Measurements from ENCODE around the gene BCAT1. TPM values are rescaled to one million over a fixed set of nuclear protein-coding genes. Genes with fewer than 3 reads are reported as not detected.
"Not testable (repeated sequence)": the region's sequence is repeated elsewhere in the genome, so short reads cannot be mapped to it uniquely, and the experiment has no call there.

Gene BCAT1
- polyA plus RNA-seq, 2 donors = 0.38 to 1.0 TPM

- WGBS, 2 donors = 97 to 100% methylated on average over 2 of the region's 2 CpGs
- Histone ChIP-seq H3K27me3 (ENCODE audit: control insufficient read depth in 1 of 2, insufficient read depth in 2 of 2, low read length in 2 of 2) (no peaks in the 10 kb centered on the region), H3K36me3 (ENCODE audit: control insufficient read depth in 2 of 2, insufficient read depth in 2 of 2, low read length in 1 of 2) (no peaks in the 10 kb centered on the region), H3K4me3 (ENCODE audit: low read depth in 1 of 2, low read length in 2 of 2) (no peak overlapping the region), H3K9me3 (ENCODE audit: control insufficient read depth in 2 of 2, insufficient read depth in 1 of 2, low read depth in 1 of 2, low read length in 1 of 2) (no peaks in the 10 kb centered on the region), H3K4me1 (ENCODE audit: control insufficient read depth in 2 of 2, insufficient read depth in 2 of 2, low read length in 1 of 2) (no peaks in the 10 kb centered on the region), H3K27ac (ENCODE audit: low read depth in 2 of 2, low read length in 1 of 2) (no peak overlapping the region)
Measured at GRCh38 chr12:24853094-24853493, 95.8 kb downstream of the BCAT1 start.

GRCh38 chr12:24852420-24852819 is 96.5 kb downstream of the BCAT1 start:
- no peaks in the 10 kb centered on the region for H3K36me3 ChIP-seq (ENCODE audit: control insufficient read depth in 2 of 2, insufficient read depth in 2 of 2, low read length in 1 of 2)
- H3K4me3 ChIP-seq (ENCODE audit: low read depth in 1 of 2, low read length in 2 of 2) = no peak overlapping the region
- no peaks in the 10 kb centered on the region for H3K4me1 ChIP-seq (ENCODE audit: control insufficient read depth in 2 of 2, insufficient read depth in 2 of 2, low read length in 1 of 2)
- WGBS, 2 donors = 44 to 45% methylated on average over 1 of the region's 1 CpG
- H3K27me3 ChIP-seq (ENCODE audit: control insufficient read depth in 1 of 2, insufficient read depth in 2 of 2, low read length in 2 of 2) = no peaks in the 10 kb centered on the region
- no peaks in the 10 kb centered on the region for H3K9me3 ChIP-seq (ENCODE audit: control insufficient read depth in 2 of 2, insufficient read depth in 1 of 2, low read depth in 1 of 2, low read length in 1 of 2)
- H3K27ac ChIP-seq (ENCODE audit: low read depth in 2 of 2, low read length in 1 of 2) = no peak overlapping the region

- not testable (repeated sequence) for H3K4me3 ChIP-seq (ENCODE audit: low read depth in 1 of 2, low read length in 2 of 2); H3K4me1 ChIP-seq (ENCODE audit: control insufficient read depth in 2 of 2, insufficient read depth in 2 of 2, low read length in 1 of 2); H3K27me3 ChIP-seq (ENCODE audit: control insufficient read depth in 1 of 2, insufficient read depth in 2 of 2, low read length in 2 of 2); H3K9me3 ChIP-seq (ENCODE audit: control insufficient read depth in 2 of 2, insufficient read depth in 1 of 2, low read depth in 1 of 2, low read length in 1 of 2); H3K27ac ChIP-seq (ENCODE audit: low read depth in 2 of 2, low read length in 1 of 2); H3K36me3 ChIP-seq (ENCODE audit: control insufficient read depth in 2 of 2, insufficient read depth in 2 of 2, low read length in 1 of 2)
- WGBS, 2 donors = 36 to 51% methylated on average over 2 of the region's 2 CpGs
Measured at GRCh38 chr12:24851883-24852282, 97.0 kb downstream of the BCAT1 start.

GRCh38 chr12:24851341-24851740 is 97.6 kb downstream of the BCAT1 start:
- 77 to 85% methylated on average over 3 of the region's 3 CpGs for WGBS, 2 donors
- Histone ChIP-seq H3K27me3 (ENCODE audit: control insufficient read depth in 1 of 2, insufficient read depth in 2 of 2, low read length in 2 of 2) (no peaks in the 10 kb centered on the region), H3K4me3 (ENCODE audit: low read depth in 1 of 2, low read length in 2 of 2) (no peak overlapping the region), H3K36me3 (ENCODE audit: control insufficient read depth in 2 of 2, insufficient read depth in 2 of 2, low read length in 1 of 2) (no peaks in the 10 kb centered on the region), H3K4me1 (ENCODE audit: control insufficient read depth in 2 of 2, insufficient read depth in 2 of 2, low read length in 1 of 2) (no peaks in the 10 kb centered on the region), H3K9me3 (ENCODE audit: control insufficient read depth in 2 of 2, insufficient read depth in 1 of 2, low read depth in 1 of 2, low read length in 1 of 2) (no peaks in the 10 kb centered on the region), H3K27ac (ENCODE audit: low read depth in 2 of 2, low read length in 1 of 2) (no peak overlapping the region)

- Histone ChIP-seq H3K9me3 (ENCODE audit: control insufficient read depth in 2 of 2, insufficient read depth in 1 of 2, low read depth in 1 of 2, low read length in 1 of 2) (no peaks in the 10 kb centered on the region), H3K27me3 (ENCODE audit: control insufficient read depth in 1 of 2, insufficient read depth in 2 of 2, low read length in 2 of 2) (no peaks in the 10 kb centered on the region), H3K4me3 (ENCODE audit: low read depth in 1 of 2, low read length in 2 of 2) (no peak overlapping the region), H3K27ac (ENCODE audit: low read depth in 2 of 2, low read length in 1 of 2) (no peak overlapping the region), H3K36me3 (ENCODE audit: control insufficient read depth in 2 of 2, insufficient read depth in 2 of 2, low read length in 1 of 2) (no peaks in the 10 kb centered on the region), H3K4me1 (ENCODE audit: control insufficient read depth in 2 of 2, insufficient read depth in 2 of 2, low read length in 1 of 2) (no peaks in the 10 kb centered on the region)
- WGBS, 2 donors = 66 to 73% methylated on average over 3 of the region's 3 CpGs
Measured at GRCh38 chr12:24850496-24850895, 98.4 kb downstream of the BCAT1 start.

- no peaks in the 10 kb centered on the region for H3K27me3 ChIP-seq (ENCODE audit: control insufficient read depth in 1 of 2, insufficient read depth in 2 of 2, low read length in 2 of 2)
- no peak overlapping the region for H3K4me3 ChIP-seq (ENCODE audit: low read depth in 1 of 2, low read length in 2 of 2)
- H3K36me3 ChIP-seq (ENCODE audit: control insufficient read depth in 2 of 2, insufficient read depth in 2 of 2, low read length in 1 of 2) = no peaks in the 10 kb centered on the region
- 67 to 79% methylated on average over 8 of the region's 8 CpGs for WGBS, 2 donors
- H3K27ac ChIP-seq (ENCODE audit: low read depth in 2 of 2, low read length in 1 of 2) = no peak overlapping the region
- no peaks in the 10 kb centered on the region for H3K9me3 ChIP-seq (ENCODE audit: control insufficient read depth in 2 of 2, insufficient read depth in 1 of 2, low read depth in 1 of 2, low read length in 1 of 2)
- H3K4me1 ChIP-seq (ENCODE audit: control insufficient read depth in 2 of 2, insufficient read depth in 2 of 2, low read length in 1 of 2) = no peaks in the 10 kb centered on the region
Measured at GRCh38 chr12:24848941-24849477, 99.9 kb downstream of the BCAT1 start.

GRCh38 chr12:24846689-24847088 is 102.2 kb downstream of the BCAT1 start:
- no peaks in the 10 kb centered on the region for H3K4me1 ChIP-seq (ENCODE audit: control insufficient read depth in 2 of 2, insufficient read depth in 2 of 2, low read length in 1 of 2)
- H3K27ac ChIP-seq (ENCODE audit: low read depth in 2 of 2, low read length in 1 of 2) = no peak overlapping the region
- H3K9me3 ChIP-seq (ENCODE audit: control insufficient read depth in 2 of 2, insufficient read depth in 1 of 2, low read depth in 1 of 2, low read length in 1 of 2) = no peaks in the 10 kb centered on the region
- no peak overlapping the region for H3K4me3 ChIP-seq (ENCODE audit: low read depth in 1 of 2, low read length in 2 of 2)
- WGBS, 2 donors = 94 to 96% methylated on average over 2 of the region's 2 CpGs
- H3K36me3 ChIP-seq (ENCODE audit: control insufficient read depth in 2 of 2, insufficient read depth in 2 of 2, low read length in 1 of 2) = no peaks in the 10 kb centered on the region
- H3K27me3 ChIP-seq (ENCODE audit: control insufficient read depth in 1 of 2, insufficient read depth in 2 of 2, low read length in 2 of 2) = no peaks in the 10 kb centered on the region

GRCh38 chr12:24845615-24846014 is 103.3 kb downstream of the BCAT1 start:
- Histone ChIP-seq H3K4me3 (ENCODE audit: low read depth in 1 of 2, low read length in 2 of 2) (no peak overlapping the region), H3K9me3 (ENCODE audit: control insufficient read depth in 2 of 2, insufficient read depth in 1 of 2, low read depth in 1 of 2, low read length in 1 of 2) (no peaks in the 10 kb centered on the region), H3K36me3 (ENCODE audit: control insufficient read depth in 2 of 2, insufficient read depth in 2 of 2, low read length in 1 of 2) (no peaks in the 10 kb centered on the region), H3K4me1 (ENCODE audit: control insufficient read depth in 2 of 2, insufficient read depth in 2 of 2, low read length in 1 of 2) (no peaks in the 10 kb centered on the region), H3K27ac (ENCODE audit: low read depth in 2 of 2, low read length in 1 of 2) (no peak overlapping the region), H3K27me3 (ENCODE audit: control insufficient read depth in 1 of 2, insufficient read depth in 2 of 2, low read length in 2 of 2) (no peaks in the 10 kb centered on the region)
- WGBS, 2 donors = 78 to 80% methylated on average over 3 of the region's 3 CpGs

- WGBS, 2 donors = 58 to 65% methylated on average over 1 of the region's 1 CpG
- Histone ChIP-seq H3K4me3 (ENCODE audit: low read depth in 1 of 2, low read length in 2 of 2) (no peak overlapping the region), H3K9me3 (ENCODE audit: control insufficient read depth in 2 of 2, insufficient read depth in 1 of 2, low read depth in 1 of 2, low read length in 1 of 2) (no peaks in the 10 kb centered on the region), H3K27me3 (ENCODE audit: control insufficient read depth in 1 of 2, insufficient read depth in 2 of 2, low read length in 2 of 2) (no peaks in the 10 kb centered on the region), H3K4me1 (ENCODE audit: control insufficient read depth in 2 of 2, insufficient read depth in 2 of 2, low read length in 1 of 2) (peaks cover 2 to 3% of the 10 kb centered on the region in 2 donors), H3K27ac (ENCODE audit: low read depth in 2 of 2, low read length in 1 of 2) (no peak overlapping the region), H3K36me3 (ENCODE audit: control insufficient read depth in 2 of 2, insufficient read depth in 2 of 2, low read length in 1 of 2) (no peaks in the 10 kb centered on the region)
Measured at GRCh38 chr12:24840046-24840800, 108.7 kb downstream of the BCAT1 start.

- Histone ChIP-seq H3K9me3 (ENCODE audit: control insufficient read depth in 2 of 2, insufficient read depth in 1 of 2, low read depth in 1 of 2, low read length in 1 of 2) (no peaks in the 10 kb centered on the region), H3K27ac (ENCODE audit: low read depth in 2 of 2, low read length in 1 of 2) (no peak overlapping the region)
Measured at GRCh38 chr12:24839268-24839791, 109.6 kb downstream of the BCAT1 start.

More at GRCh38 chr12:24839268-24839791, 109.6 kb downstream of the BCAT1 start:
- WGBS, 2 donors = 82 to 85% methylated on average over 13 of the region's 13 CpGs
- Histone ChIP-seq H3K27me3 (ENCODE audit: control insufficient read depth in 1 of 2, insufficient read depth in 2 of 2, low read length in 2 of 2) (no peaks in the 10 kb centered on the region), H3K4me1 (ENCODE audit: control insufficient read depth in 2 of 2, insufficient read depth in 2 of 2, low read length in 1 of 2) (peaks cover 2 to 3% of the 10 kb centered on the region in 2 donors), H3K4me3 (ENCODE audit: low read depth in 1 of 2, low read length in 2 of 2) (no peak overlapping the region), H3K36me3 (ENCODE audit: control insufficient read depth in 2 of 2, insufficient read depth in 2 of 2, low read length in 1 of 2) (no peaks in the 10 kb centered on the region)

Data from esophagus (tissue), 2 donors.